Endodermal cell (in vitro differentiated cells): ENCODE results near the gene KIF17. TPM values are rescaled to one million over a fixed set of nuclear protein-coding genes. Genes with fewer than 3 reads are reported as not detected.
A peak's percentile ranks its signal among the peaks of the same experiment; 100 is the strongest.

Source experiments
- DNase-seq: peaks from one replicate; pipeline ENCODE4 v3.0.0-alpha.2; 2017
- H3K27ac ChIP-seq: 2 replicates; pipeline ENCODE4 v1.5.1; 2013; ENCODE audit warnings: mild to moderate bottlenecking, low read depth, low read length, moderate library complexity
- H3K27me3 ChIP-seq: 2 replicates; pipeline ENCODE4 v1.6.1; 2013; ENCODE audit warnings: mild to moderate bottlenecking, low read length, moderate library complexity; ENCODE audit not compliant: insufficient read depth, control insufficient read depth, poor library complexity, severe bottlenecking
- H3K36me3 ChIP-seq: 2 replicates; pipeline ENCODE4 v1.7.0; 2013; ENCODE audit warnings: mild to moderate bottlenecking, low read length, moderate library complexity; ENCODE audit not compliant: control insufficient read depth, insufficient read depth
- H3K4me1 ChIP-seq: one replicate; pipeline ENCODE4 v1.7.0; 2013; ENCODE audit warnings: low read length; ENCODE audit not compliant: control insufficient read depth, insufficient read depth
- H3K4me3 ChIP-seq: 2 replicates; pipeline ENCODE4 v1.5.1; 2013; ENCODE audit warnings: mild to moderate bottlenecking, low read length, moderate library complexity
- H3K9ac ChIP-seq: 2 replicates; pipeline ENCODE4 v1.6.1; 2013; ENCODE audit warnings: mild to moderate bottlenecking, low read length, moderate library complexity; ENCODE audit not compliant: poor library complexity, severe bottlenecking; ENCODE audit errors: extremely low read depth
- H3K9me3 ChIP-seq: 2 replicates; pipeline ENCODE4 v1.6.1; 2013; ENCODE audit warnings: mild to moderate bottlenecking, low read length, moderate library complexity; ENCODE audit not compliant: control insufficient read depth
- H3K27ac Mint-ChIP-seq: 2 replicates; pipeline ENCODE4 v1.8.0; 2020; ENCODE audit warnings: mixed read lengths
- H3K27me3 Mint-ChIP-seq: 2 replicates; pipeline ENCODE4 v1.8.0; 2021; ENCODE audit warnings: mild to moderate bottlenecking, mixed read lengths; ENCODE audit not compliant: insufficient read depth
- H3K36me3 Mint-ChIP-seq: 2 replicates; pipeline ENCODE4 v1.8.0; 2020; ENCODE audit warnings: low read depth, mixed read lengths
- H3K4me1 Mint-ChIP-seq: 2 replicates; pipeline ENCODE4 v1.8.0; 2020; ENCODE audit warnings: mixed read lengths
- H3K4me3 Mint-ChIP-seq: 2 replicates; pipeline ENCODE4 v1.8.0; 2020; ENCODE audit warnings: mild to moderate bottlenecking, moderate library complexity, mixed read lengths
- H3K9me3 Mint-ChIP-seq: 2 replicates; pipeline ENCODE4 v1.8.0; 2020; ENCODE audit warnings: mild to moderate bottlenecking, mixed read lengths
- WGBS, 2 experiments: methylation state at CpG; one replicate each; pipeline versions ENCODE4 v1.1.5 to v1.1.7; 2013; ENCODE audit warnings: missing lambda C conversion rate in 2 of 2, mixed read lengths in 1 of 2; ENCODE audit not compliant: insufficient coverage in 1 of 2, insufficient read length in 1 of 2; 5-methylcytosine and 5-hydroxymethylcytosine counted together
- total RNA-seq, 2 donors: library from RNA; stranded (reverse); fragmentation: NEBNext Ultra II Directional in 1 of 2; extraction: Animal tissue kit (Norgen Biotek cat#: 25700) in 1 of 2; gene quantifications; 2 replicates in 1 of 2; 3 replicates in 1 of 2; pipeline ENCODE4 v1.2.1, GENCODE V29; 2021
- TF ChIP-seq, protein P1 (sequence below): fragments of 200-600 bp; sonication (generic); conservative IDR thresholded peaks from 2 replicates; pipeline ENCODE4 v1.5.0; 2021; ENCODE audit warnings: antibody characterized with exemption, mild to moderate bottlenecking

The KIF17 gene
- total RNA-seq, 2 donors from 2014 or later: 4.2 to 8.0 TPM

DNA sequence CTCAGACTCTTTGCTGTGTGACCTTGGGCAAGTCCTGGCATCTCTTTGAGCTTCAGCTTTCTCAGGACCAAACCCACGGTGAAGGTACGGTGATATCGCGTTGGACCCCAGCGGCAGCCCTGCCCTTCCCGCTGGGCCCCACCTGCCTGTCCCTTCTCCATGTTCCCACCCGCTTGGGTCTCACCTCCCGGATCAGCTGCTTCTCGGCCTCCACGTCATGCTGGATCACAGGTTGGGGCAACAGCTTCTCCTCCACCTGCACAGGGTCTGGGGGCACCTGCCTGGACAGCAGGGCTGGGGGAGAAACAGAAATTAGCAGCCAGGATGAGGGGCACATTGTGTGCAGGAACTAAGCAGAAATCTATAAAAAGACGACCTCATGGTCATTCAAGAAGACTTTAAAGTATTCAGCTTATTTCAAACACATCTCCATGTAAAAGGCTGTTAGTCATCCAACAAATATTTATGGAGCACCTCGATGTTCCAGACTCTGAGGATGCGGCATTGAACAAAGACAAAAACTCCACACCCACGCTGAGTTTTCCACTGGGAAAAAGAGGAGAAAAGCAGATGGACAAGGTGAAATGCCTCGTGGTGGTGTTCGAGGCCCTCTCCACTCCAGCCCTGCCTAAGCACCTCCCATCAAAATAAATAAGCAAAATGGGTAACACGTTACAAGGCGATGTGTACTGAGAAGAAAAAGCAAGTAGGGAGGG lies 19.5 kb downstream of the KIF17 start:
- no peak overlapping the region for H3K27ac Mint-ChIP-seq
- H3K9me3 Mint-ChIP-seq: no peaks in the 10 kb centered on the region
- H3K4me3 Mint-ChIP-seq: no peak overlapping the region
- H3K27me3 Mint-ChIP-seq: no peaks in the 10 kb centered on the region
- no peaks in the 10 kb centered on the region for H3K36me3 Mint-ChIP-seq
- Histone ChIP-seq H3K4me1 (no peaks in the 10 kb centered on the region), H3K36me3 (no peaks in the 10 kb centered on the region), H3K27me3 (no peaks in the 10 kb centered on the region), H3K9me3 (no peaks in the 10 kb centered on the region), H3K9ac (peak overlapping the region; percentile 11), H3K27ac (no peak overlapping the region), H3K4me3 (no peak overlapping the region)
- 89 to 90% methylated on average over 6 to 18 of the region's 18 CpGs for WGBS, 2 experiments
- no peaks in the 10 kb centered on the region for H3K4me1 Mint-ChIP-seq
- TF ChIP-seq, protein P1, sequence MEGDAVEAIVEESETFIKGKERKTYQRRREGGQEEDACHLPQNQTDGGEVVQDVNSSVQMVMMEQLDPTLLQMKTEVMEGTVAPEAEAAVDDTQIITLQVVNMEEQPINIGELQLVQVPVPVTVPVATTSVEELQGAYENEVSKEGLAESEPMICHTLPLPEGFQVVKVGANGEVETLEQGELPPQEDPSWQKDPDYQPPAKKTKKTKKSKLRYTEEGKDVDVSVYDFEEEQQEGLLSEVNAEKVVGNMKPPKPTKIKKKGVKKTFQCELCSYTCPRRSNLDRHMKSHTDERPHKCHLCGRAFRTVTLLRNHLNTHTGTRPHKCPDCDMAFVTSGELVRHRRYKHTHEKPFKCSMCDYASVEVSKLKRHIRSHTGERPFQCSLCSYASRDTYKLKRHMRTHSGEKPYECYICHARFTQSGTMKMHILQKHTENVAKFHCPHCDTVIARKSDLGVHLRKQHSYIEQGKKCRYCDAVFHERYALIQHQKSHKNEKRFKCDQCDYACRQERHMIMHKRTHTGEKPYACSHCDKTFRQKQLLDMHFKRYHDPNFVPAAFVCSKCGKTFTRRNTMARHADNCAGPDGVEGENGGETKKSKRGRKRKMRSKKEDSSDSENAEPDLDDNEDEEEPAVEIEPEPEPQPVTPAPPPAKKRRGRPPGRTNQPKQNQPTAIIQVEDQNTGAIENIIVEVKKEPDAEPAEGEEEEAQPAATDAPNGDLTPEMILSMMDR: no peak
- no peak for DNase-seq

DNA sequence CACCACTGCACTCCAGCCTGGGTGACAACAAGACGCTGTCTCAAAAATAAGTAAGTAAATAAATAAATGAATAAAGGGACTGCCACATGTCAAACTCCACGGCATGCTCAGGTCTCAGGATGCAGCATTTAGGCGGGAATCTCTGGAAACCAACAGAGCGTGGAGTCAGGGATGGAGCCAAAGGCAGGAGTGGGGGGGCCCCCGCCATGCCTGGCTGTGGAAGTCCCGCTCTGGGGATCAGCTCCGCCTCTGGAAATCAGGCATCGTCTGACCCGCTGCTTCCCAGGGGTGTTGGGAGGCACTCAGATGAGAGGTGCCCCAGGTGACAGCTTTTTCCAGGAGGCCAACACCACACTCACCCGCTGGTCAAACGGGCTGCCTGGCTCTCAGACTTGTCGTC lies 20.2 kb downstream of the KIF17 start:
- peak; percentile 48 for DNase-seq
- Histone ChIP-seq H3K27me3 (no peaks in the 10 kb centered on the region), H3K4me3 (no peak overlapping the region), H3K9ac (no peak overlapping the region), H3K27ac (no peak overlapping the region), H3K9me3 (no peaks in the 10 kb centered on the region), H3K36me3 (no peaks in the 10 kb centered on the region), H3K4me1 (no peaks in the 10 kb centered on the region)
- 90% methylated on average over 12 of the region's 12 CpGs for WGBS, 2 experiments
- H3K27me3 Mint-ChIP-seq: no peaks in the 10 kb centered on the region
- no peaks in the 10 kb centered on the region for H3K36me3 Mint-ChIP-seq
- H3K4me1 Mint-ChIP-seq: no peaks in the 10 kb centered on the region
- H3K27ac Mint-ChIP-seq: no peak overlapping the region
- no peaks in the 10 kb centered on the region for H3K9me3 Mint-ChIP-seq
- H3K4me3 Mint-ChIP-seq: peak overlapping the region; percentile 71
- TF ChIP-seq, protein P1: no peak

DNA sequence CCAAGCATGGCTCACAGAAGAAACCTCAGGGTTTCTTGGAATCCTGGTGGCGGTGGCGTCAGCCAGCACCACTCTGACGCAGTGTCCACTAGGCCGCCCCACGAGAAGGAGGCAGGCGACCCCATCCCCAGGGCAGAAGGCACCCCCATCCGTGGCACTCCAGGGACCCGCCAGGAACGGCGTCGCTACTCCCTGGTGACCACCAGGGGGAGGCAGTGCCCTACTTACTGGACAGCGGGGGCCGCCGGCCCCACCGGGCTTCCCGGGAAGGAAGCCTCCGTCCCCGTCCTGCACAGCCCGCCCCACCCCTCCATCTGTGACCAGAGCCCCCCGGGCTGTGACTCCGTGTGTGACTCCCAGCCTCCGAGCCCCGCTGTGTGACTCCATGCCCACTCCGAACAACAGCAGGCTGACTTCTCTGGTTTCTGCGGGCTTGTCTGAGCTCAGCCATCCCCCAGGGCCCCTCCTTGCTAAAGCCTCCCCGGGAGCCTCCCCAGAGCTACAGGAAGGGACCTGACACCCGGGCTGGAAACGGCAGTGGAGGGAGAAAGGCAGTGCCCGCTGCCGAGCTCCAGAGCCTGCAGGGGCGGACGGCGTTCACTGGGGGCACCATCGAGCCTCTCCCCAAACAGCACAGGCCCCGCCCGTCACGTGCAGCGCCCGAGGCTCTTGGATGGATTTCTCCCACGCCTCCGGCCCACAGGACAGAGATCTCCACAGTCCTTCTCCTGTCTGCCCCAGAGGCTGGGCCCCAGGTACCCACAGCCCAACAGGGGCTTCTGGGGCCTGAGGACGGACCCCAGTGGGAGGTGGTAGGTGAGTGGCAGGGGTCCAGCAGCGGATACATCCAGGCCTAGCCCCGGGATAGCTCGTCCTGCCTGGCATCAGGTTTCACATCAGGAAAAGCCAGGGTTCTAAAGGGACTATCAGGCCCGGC lies 21.1 kb downstream of the KIF17 start:
- Histone ChIP-seq H3K36me3 (no peaks in the 10 kb centered on the region), H3K9ac (peak overlapping the region; percentile 32), H3K4me3 (peak overlapping the region; percentile 73), H3K4me1 (no peaks in the 10 kb centered on the region), H3K27ac (peak overlapping the region; percentile 77), H3K9me3 (no peaks in the 10 kb centered on the region), H3K27me3 (no peaks in the 10 kb centered on the region)
- WGBS, 2 experiments: 4 to 8% methylated on average over 14 to 46 of the region's 46 CpGs
- no peaks in the 10 kb centered on the region for H3K36me3 Mint-ChIP-seq
- peaks cover 5% of the 10 kb centered on the region for H3K9me3 Mint-ChIP-seq
- H3K27ac Mint-ChIP-seq: peak overlapping the region; percentile 90
- no peaks in the 10 kb centered on the region for H3K4me1 Mint-ChIP-seq
- TF ChIP-seq, protein P1: peak; percentile 95
- H3K4me3 Mint-ChIP-seq: peak overlapping the region; percentile 71
- H3K27me3 Mint-ChIP-seq: no peaks in the 10 kb centered on the region
- peak; percentile 96 for DNase-seq
